Ovary (tissue), 9 donors: ENCODE results near the gene CTNNBL1. TPM values are rescaled to one million over a fixed set of nuclear protein-coding genes. Genes with fewer than 3 reads are reported as not detected.

Experiments used
- DNase-seq, 5 donors: peaks; one replicate each; pipeline ENCODE4 v3.0.0-alpha.2; 2019 to 2020
- H3K27ac ChIP-seq, 2 donors: fragments of 200-600 bp; one replicate each; pipeline versions ENCODE4 v1.5.1 to v1.8.0; 2019 to 2022
- H3K27me3 ChIP-seq: fragments of 200-600 bp; one replicate; pipeline ENCODE4 v1.8.0; 2022
- H3K36me3 ChIP-seq: fragments of 200-600 bp; sonication (generic); one replicate; pipeline ENCODE4 v1.5.1; 2019
- H3K4me1 ChIP-seq: one replicate; pipeline ENCODE4 v1.8.1; 2013; ENCODE audit warnings: mild to moderate bottlenecking, moderate library complexity; ENCODE audit not compliant: insufficient read depth
- H3K4me3 ChIP-seq: fragments of 200-600 bp; sonication (generic); one replicate; pipeline ENCODE4 v1.5.1; 2017
- H3K9me3 ChIP-seq, 2 donors: fragments of 200-600 bp in 1 of 2; sonication (generic) in 1 of 2; one replicate each; pipeline versions ENCODE4 v1.5.1 to v1.8.1; 2013 to 2019; ENCODE audit warnings: mild to moderate bottlenecking in 1 of 2, moderate library complexity in 1 of 2
- EP300 ChIP-seq: sonication (generic); formaldehyde crosslinking; IDR thresholded peaks from one replicate; pipeline ENCODE4 v1.6.1; 2017; ENCODE audit warnings: antibody characterized with exemption
- POLR2A ChIP-seq: fragments of 450-650 bp; IDR thresholded peaks from one replicate; pipeline ENCODE4 v1.6.1; 2017; ENCODE audit warnings: antibody characterized with exemption, mild to moderate bottlenecking, moderate library complexity
- WGBS, 3 donors: extraction: QIAGEN DNeasy Blood & Tissue Kit in 1 of 3; methylation state at CpG; one replicate each; pipeline versions ENCODE4 v1.1.5 to v1.1.7; 2013 to 2017; 5-methylcytosine and 5-hydroxymethylcytosine counted together
- intact Hi-C, 4 donors: fragments of 100-400 bp; cut with DNase I; formaldehyde crosslinking; loops; one replicate each; pipeline versions ENCODE4 v1.11.0 to v1.15.1; 2022 to 2023
- polyA plus RNA-seq, 2 donors: library from polyadenylated mRNA; stranded (reverse); fragments of 200-250 nt in 1 of 2; fragments of 350-450 nt in 1 of 2; fragmentation: Illumina TruSeq in 1 of 2; extraction: RNeasy Lipid Tissue Mini Kit (QIAGEN cat#74804) in 1 of 2; gene quantifications; one replicate each; pipeline ENCODE4 v1.2.3, GENCODE V29; 2013 to 2014
- total RNA-seq, 7 donors: library from RNA; depleted of rRNA in 2 of 7; stranded (reverse); fragments of >200 nt in 2 of 7; fragmentation: NEBNext Ultra II Directional in 3 of 7; extraction: Animal tissue kit (Norgen Biotek cat#: 25700) in 3 of 7; gene quantifications; one replicate each; pipeline versions ENCODE4 v1.1.0 to v1.2.4, GENCODE V29; 2016 to 2023
- TF ChIP-seq, protein P1 (sequence below), 3 donors: fragments of 450-650 bp in 2 of 3; fragments of 200-600 bp in 1 of 3; IDR thresholded peaks; one replicate each; pipeline versions ENCODE4 v1.5.1 to v1.8.0; 2016 to 2022; ENCODE audit warnings: antibody characterized with exemption in 3 of 3, mild to moderate bottlenecking in 1 of 3
- donor health status: DM: no; HTN: no; CAD: no; lungs with moderate emphysema.
- donor health status: DM: no; HTN: no; CAD: no.
- donor health status: Bipolar disorder and iron deficiency.
- donor health status: DM: yes; HTN: yes; CAD: no.
- donor health status: DM: no; HTN: no; CAD: no.
- donor health status: DM: yes; HTN: yes; CAD: no.

Gene CTNNBL1
- total and polyA plus RNA-seq, 9 donors: 17.3 to 58.7 (median 42.3) TPM

DNA sequence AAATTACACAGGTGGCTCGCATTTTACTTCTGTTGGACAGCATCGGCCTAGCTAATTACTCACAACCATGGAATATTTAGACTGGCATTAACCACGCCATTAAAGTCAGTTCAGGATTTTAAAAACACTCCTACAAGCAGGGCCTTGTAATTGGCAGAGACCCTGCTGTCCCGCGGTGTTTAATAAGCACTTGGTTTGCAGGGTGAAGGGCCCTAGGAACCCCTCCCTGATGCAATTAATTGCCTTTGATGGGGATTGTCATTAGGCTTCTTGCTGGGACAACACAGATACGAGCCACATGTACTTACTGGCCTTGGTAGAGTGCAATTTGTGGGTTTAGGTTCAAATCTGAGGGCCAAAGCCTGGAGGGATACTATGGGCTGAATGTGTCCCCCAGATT is 201.3 kb downstream of the CTNNBL1 start:
- Histone ChIP-seq H3K4me3 (no peak overlapping the region), H3K36me3 (no peaks in the 10 kb centered on the region), H3K4me1 (no peaks in the 10 kb centered on the region), H3K27me3 (no peaks in the 10 kb centered on the region), H3K9me3 (no peaks in the 10 kb centered on the region), H3K27ac (no peak overlapping the region)
- intact Hi-C loops: no loop called here
- 85 to 90% (median 88%) methylated on average over 6 of the region's 6 CpGs for WGBS, 3 donors
- DNase-seq: no peak
- TF ChIP-seq, protein P1, sequence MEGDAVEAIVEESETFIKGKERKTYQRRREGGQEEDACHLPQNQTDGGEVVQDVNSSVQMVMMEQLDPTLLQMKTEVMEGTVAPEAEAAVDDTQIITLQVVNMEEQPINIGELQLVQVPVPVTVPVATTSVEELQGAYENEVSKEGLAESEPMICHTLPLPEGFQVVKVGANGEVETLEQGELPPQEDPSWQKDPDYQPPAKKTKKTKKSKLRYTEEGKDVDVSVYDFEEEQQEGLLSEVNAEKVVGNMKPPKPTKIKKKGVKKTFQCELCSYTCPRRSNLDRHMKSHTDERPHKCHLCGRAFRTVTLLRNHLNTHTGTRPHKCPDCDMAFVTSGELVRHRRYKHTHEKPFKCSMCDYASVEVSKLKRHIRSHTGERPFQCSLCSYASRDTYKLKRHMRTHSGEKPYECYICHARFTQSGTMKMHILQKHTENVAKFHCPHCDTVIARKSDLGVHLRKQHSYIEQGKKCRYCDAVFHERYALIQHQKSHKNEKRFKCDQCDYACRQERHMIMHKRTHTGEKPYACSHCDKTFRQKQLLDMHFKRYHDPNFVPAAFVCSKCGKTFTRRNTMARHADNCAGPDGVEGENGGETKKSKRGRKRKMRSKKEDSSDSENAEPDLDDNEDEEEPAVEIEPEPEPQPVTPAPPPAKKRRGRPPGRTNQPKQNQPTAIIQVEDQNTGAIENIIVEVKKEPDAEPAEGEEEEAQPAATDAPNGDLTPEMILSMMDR (IDR thresholded peaks at IDR 0.05): no peak
- no peak for TF ChIP-seq POLR2A
- TF ChIP-seq EP300: no peak

DNA sequence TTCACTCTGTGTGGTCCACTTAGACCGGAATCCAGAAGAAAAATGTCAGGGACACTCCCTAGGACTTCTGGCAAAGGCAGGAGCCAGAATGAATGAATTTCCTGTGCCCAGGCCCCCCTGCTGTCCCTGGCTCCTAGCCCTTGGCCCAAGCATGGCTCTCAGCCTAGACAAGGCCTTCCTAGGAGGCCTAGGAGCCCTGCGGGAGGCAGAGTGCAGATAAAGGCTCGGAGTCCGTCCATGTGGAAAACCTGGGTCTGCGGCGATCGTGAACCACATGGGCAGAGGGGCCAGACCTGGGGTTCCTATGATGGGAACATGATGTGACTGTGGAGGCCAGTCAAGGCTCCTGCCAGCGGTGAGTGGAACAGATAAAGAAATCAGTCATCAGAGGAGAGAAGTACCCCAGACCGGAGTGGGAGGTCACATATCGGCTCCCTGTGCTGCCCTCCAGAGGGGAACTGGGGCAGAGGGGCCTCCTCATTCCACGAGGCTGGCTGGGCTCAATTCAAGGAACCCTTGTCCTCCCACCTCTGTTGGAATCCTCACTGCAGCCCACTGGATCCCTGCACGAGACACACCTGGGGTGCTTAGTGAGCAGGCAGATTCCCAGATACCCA is 203.2 kb downstream of the CTNNBL1 start:
- H3K27me3 ChIP-seq: no peaks in the 10 kb centered on the region
- H3K27ac ChIP-seq: no peak overlapping the region
- WGBS, 3 donors: 27 to 51% (median 36%) methylated on average over 12 of the region's 12 CpGs
- no peak for DNase-seq
- no peaks in the 10 kb centered on the region for H3K4me1 ChIP-seq
- no peaks in the 10 kb centered on the region for H3K36me3 ChIP-seq
- H3K9me3 ChIP-seq: no peaks in the 10 kb centered on the region
- intact Hi-C loops: no loop called here
- TF ChIP-seq POLR2A (no peak), EP300 (no peak)
- TF ChIP-seq, protein P1 (IDR thresholded peaks at IDR 0.05): no peak
- no peak overlapping the region for H3K4me3 ChIP-seq

DNA sequence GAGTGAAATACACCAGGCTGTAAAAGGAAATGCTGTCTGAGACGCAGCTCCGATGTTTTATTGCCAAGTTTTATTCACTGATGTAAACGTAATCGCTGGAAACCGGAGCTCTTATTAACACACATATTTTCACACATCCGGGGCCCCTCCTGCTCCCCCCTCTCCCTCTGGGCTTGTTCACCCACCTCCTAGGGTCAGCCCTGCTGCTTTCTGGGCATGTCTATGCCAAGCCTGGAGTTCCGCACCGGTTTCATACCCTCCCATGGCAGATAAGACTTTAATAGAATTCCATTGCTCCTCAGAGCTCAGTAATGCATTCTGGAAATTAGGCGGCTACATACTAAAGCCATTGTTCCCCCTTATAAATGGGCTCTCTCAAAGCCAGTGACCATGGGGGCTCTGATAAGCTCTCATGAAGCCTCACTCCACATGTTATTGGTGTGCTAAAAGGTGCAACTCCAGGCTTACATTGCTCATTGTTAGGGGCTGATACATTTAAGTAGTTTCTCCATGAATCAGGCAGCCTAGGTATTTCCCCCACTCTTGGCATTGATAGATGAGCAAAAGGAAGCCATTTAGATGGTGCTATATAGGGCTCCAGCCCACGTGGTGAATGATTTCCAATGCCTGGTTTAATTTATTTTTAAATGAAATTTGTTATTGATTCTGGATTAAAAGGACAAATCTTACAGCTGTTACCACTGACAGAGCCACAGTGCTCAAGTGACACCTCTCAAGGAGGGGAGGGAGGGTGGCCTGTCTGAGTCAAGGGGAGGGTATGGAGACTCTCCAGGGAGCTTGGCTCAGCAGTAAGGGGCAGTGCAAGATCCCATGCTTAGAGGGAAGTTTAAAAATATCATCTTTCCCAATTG is 204.6 kb downstream of the CTNNBL1 start:
- intact Hi-C loops: no loop called here
- no peak for TF ChIP-seq POLR2A
- TF ChIP-seq, protein P1 (IDR thresholded peaks at IDR 0.05): no peak
- TF ChIP-seq EP300: no peak
- no peaks in the 10 kb centered on the region for H3K9me3 ChIP-seq
- no peak overlapping the region for H3K27ac ChIP-seq
- H3K36me3 ChIP-seq: no peaks in the 10 kb centered on the region
- H3K27me3 ChIP-seq: no peaks in the 10 kb centered on the region
- 41 to 50% (median 42%) methylated on average over 10 of the region's 10 CpGs for WGBS, 3 donors
- peaks cover 3% of the 10 kb centered on the region for H3K4me1 ChIP-seq
- DNase-seq: no peak
- no peak overlapping the region for H3K4me3 ChIP-seq

DNA sequence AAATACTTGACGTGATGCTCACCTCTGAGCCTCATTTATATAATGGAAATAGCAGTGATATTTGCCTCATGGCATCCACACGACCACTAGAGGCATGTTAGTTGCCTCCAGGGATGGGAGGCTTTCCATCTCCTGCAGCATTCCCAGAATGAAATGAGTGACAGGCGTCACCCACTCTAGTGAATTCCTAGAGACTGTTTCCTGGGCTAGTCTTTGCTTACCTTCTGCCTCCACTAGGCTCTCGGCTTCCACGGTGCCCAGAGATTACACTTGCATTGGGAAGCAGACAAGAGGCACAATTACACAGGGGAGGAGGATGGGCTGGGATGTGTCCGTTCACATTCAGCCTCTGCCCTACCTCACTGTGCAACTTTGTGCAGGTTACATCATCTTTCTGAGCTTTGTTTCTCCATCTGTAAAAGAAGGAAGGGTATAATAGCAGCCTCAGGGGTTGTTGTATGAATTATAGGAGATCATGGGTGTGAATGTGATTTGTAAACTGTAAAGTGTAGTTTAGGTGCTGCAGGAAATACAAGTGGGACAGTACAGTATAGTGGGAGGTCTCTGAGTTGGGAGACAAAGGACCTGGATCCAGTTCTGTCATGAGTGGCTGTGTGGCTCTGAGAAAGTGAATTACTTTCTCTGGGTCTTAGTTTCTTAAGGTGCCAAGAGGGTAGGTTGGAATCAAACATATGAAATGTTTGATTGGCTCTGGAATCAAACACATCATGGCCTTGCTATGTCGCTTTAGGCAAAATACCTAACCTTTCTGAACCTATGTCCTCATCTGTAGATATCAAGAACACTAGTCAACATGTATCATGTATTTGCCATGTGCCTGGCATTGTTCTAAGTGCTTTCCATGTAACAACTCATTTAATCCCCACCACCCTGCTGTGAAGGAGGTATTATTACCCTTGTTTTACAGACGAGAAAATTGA is 205.5 kb downstream of the CTNNBL1 start:
- TF ChIP-seq, protein P1 (IDR thresholded peaks at IDR 0.05): no peak
- TF ChIP-seq EP300 (no peak), POLR2A (no peak)
- WGBS, 3 donors: 58 to 65% (median 62%) methylated on average over 8 of the region's 8 CpGs
- intact Hi-C loops: no loop called here
- no peaks in the 10 kb centered on the region for H3K36me3 ChIP-seq
- H3K9me3 ChIP-seq: no peaks in the 10 kb centered on the region
- H3K4me1 ChIP-seq: peaks cover 3% of the 10 kb centered on the region
- no peak for DNase-seq
- H3K27me3 ChIP-seq: no peaks in the 10 kb centered on the region
- H3K4me3 ChIP-seq: no peak overlapping the region
- no peak overlapping the region for H3K27ac ChIP-seq
